HG03280 (cell line): ENCODE results near the gene DPY19L2.
"Not testable (repeated sequence)": the region's sequence is repeated elsewhere in the genome, so short reads cannot be mapped to it uniquely, and the experiment has no call there.

ENCODE experiments used
- ATAC-seq: cut with Tn5 transposase; IDR thresholded peaks from one replicate; pipeline ENCODE4 v1.9.1; 2021; ENCODE audit warnings: mild to moderate bottlenecking, moderate library complexity; ENCODE audit not compliant: unreplicated experiment

DPY19L2 gene

GRCh38 chr12:63668800-63669365, 590 bp upstream of the DPY19L2 start:
- ATAC-seq = not testable (repeated sequence)

- not testable (repeated sequence) for ATAC-seq
Observed at GRCh38 chr12:63663005-63663404, 5.3 kb downstream of the DPY19L2 start.

GRCh38 chr12:63658501-63658900, 9.8 kb downstream of the DPY19L2 start:
- not testable (repeated sequence) for ATAC-seq

GRCh38 chr12:63656407-63656806, 11.9 kb downstream of the DPY19L2 start:
- ATAC-seq = not testable (repeated sequence)

- not testable (repeated sequence) for ATAC-seq
Observed at GRCh38 chr12:63655543-63656257, 12.6 kb downstream of the DPY19L2 start.

- not testable (repeated sequence) for ATAC-seq
Observed at GRCh38 chr12:63654481-63654880, 13.8 kb downstream of the DPY19L2 start.

- ATAC-seq = not testable (repeated sequence)
Observed at GRCh38 chr12:63649517-63649916, 18.8 kb downstream of the DPY19L2 start.

GRCh38 chr12:63643381-63644140, 24.7 kb downstream of the DPY19L2 start:
- ATAC-seq = not testable (repeated sequence)

- not testable (repeated sequence) for ATAC-seq
Observed at GRCh38 chr12:63624258-63624657, 44.0 kb downstream of the DPY19L2 start.

- not testable (repeated sequence) for ATAC-seq
Observed at GRCh38 chr12:63615544-63615943, 52.7 kb downstream of the DPY19L2 start.

- not testable (repeated sequence) for ATAC-seq
Observed at GRCh38 chr12:63611285-63611684, 57.0 kb downstream of the DPY19L2 start.

- ATAC-seq = not testable (repeated sequence)
Observed at GRCh38 chr12:63609281-63609680, 59.0 kb downstream of the DPY19L2 start.

GRCh38 chr12:63604985-63605384, 63.3 kb downstream of the DPY19L2 start:
- not testable (repeated sequence) for ATAC-seq

- not testable (repeated sequence) for ATAC-seq
Observed at GRCh38 chr12:63594828-63595227, 73.5 kb downstream of the DPY19L2 start.

- not testable (repeated sequence) for ATAC-seq
Observed at GRCh38 chr12:63584426-63584825, 83.9 kb downstream of the DPY19L2 start.

GRCh38 chr12:63583289-63583688, 85.0 kb downstream of the DPY19L2 start:
- ATAC-seq = not testable (repeated sequence)

GRCh38 chr12:63577631-63578030, 90.7 kb downstream of the DPY19L2 start:
- not testable (repeated sequence) for ATAC-seq

- not testable (repeated sequence) for ATAC-seq
Observed at GRCh38 chr12:63572038-63572437, 96.3 kb downstream of the DPY19L2 start.

- not testable (repeated sequence) for ATAC-seq
Observed at GRCh38 chr12:63558445-63558844, 109.8 kb downstream of the DPY19L2 start.

GRCh38 chr12:63551397-63551796, 116.9 kb downstream of the DPY19L2 start:
- not testable (repeated sequence) for ATAC-seq

GRCh38 chr12:63549034-63549433, 119.3 kb downstream of the DPY19L2 start:
- ATAC-seq = not testable (repeated sequence)
